IPS-18c (cell line): Measurements from ENCODE around the gene RNU4-1.
"Not testable (repeated sequence)": the region's sequence is repeated elsewhere in the genome, so short reads cannot be mapped to it uniquely, and the experiment has no call there.

Source experiments
- H3K4me3 ChIP-seq: 2 replicates; pipeline ENCODE4 v1.7.0; 2013; ENCODE audit warnings: low read depth, mild to moderate bottlenecking, low read length, moderate library complexity; ENCODE audit not compliant: insufficient read depth
- H3K9me3 ChIP-seq: one replicate; pipeline ENCODE4 v1.6.1; 2013; ENCODE audit warnings: mild to moderate bottlenecking, low read length, moderate library complexity; ENCODE audit not compliant: control insufficient read depth, insufficient read depth

Gene RNU4-1

GRCh38 chr12:120292661-120293531 is at the start of gene RNU4-1:
TSS of gene RNU4-1 (minus strand) at chr12:120293237.
- peaks cover 2% of the 10 kb centered on the region for H3K9me3 ChIP-seq
- H3K4me3 ChIP-seq, result peak within 1 kb of the TSS; percentile 65

DNA sequence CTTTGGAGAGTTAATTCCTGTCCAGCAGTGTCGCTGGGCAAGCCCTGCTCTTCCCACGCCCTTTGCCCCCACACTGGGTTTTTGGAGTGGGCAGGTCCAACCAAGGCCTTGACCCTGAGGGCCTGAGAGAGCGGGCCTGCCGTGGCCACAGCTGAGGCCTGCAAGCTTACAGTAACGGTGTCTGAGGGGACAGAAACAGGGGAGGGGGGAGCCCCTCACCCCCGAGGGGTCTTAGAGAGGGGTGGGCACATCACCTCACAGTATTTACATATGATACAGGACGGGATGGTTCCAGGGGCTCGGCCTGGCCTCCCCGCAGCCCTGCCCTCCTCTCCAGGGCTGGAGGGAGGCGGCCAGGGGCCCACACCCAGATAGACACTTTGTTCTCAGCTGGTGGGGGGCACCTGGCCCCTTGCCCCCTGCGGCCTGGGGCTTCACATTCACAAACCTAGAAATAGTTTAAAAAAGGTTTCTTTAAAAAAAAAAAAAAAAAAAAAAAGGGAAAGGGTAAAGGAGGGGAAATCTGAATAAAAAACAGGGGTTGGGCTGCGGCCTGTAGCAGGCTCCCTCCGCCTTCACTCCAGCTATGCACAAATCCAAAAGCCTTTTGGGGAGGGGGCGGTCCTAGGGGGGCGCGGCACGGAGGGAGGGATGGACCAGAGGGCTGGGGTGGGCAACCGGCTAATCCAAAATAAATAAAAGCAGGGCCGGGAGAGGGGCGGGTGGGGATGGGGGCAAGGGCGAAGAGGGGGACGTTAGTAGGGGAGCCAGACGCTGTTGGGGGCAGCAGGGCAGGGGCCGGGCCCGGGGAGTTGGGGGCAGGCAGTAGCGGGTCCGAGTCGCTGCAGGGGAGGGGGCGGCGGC is 49.4 kb upstream of the RNU4-1 start:
- peaks cover 7% of the 10 kb centered on the region for H3K9me3 ChIP-seq
- no peak overlapping the region for H3K4me3 ChIP-seq

GRCh38 chr12:120339256-120339655 is 46.2 kb upstream of the RNU4-1 start:
- Histone ChIP-seq H3K4me3 (no peak overlapping the region), H3K9me3 (peaks cover 11% of the 10 kb centered on the region)

DNA sequence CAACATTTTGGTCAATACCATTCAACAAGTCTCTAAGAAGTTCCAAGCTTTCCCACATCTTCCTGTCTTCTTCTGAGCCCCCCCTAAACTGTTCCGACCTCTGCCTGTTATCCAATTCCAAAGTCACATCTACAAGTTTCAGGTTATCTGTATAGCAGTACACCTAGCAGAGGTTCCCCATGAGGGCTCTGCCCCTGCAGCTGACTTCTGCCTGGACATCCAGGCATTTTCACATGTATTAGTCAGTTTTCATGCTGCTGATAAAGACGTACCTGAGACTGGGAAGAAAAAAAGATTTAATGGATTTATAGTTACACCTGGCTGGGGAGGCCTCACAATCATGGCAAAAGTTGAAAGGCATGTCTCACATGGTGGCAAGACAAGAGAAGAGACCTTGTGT is 44.7 kb upstream of the RNU4-1 start:
- peaks cover 11% of the 10 kb centered on the region for H3K9me3 ChIP-seq
- no peak overlapping the region for H3K4me3 ChIP-seq

GRCh38 chr12:120336392-120336791 is 43.4 kb upstream of the RNU4-1 start:
- not testable (repeated sequence) for H3K4me3 ChIP-seq
- peaks cover 11% of the 10 kb centered on the region for H3K9me3 ChIP-seq

- not testable (repeated sequence) for H3K4me3 ChIP-seq
- peaks cover 11% of the 10 kb centered on the region for H3K9me3 ChIP-seq
Measured at GRCh38 chr12:120335447-120335846, 42.4 kb upstream of the RNU4-1 start.

DNA sequence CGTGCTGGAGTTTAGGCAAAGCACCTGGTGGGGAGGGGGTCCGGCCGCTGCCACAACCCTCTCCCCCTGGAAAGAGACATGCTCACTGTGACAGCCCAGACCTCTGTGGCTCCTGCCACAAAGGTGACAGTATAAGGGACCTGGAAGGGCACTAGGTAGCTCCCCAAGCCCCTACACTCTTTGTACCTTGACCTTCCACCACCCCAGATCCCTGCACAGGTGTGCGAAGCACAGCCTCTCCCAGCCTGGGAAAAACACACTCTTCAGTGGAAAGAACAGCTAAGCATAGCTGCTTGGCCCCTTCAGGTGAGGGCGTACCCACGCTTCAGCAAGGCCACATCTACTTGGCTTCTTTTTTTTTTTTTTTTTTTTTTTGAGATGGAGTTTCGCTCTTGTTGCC is 39.5 kb upstream of the RNU4-1 start:
- Histone ChIP-seq H3K4me3 (no peak overlapping the region), H3K9me3 (peaks cover 5% of the 10 kb centered on the region)

DNA sequence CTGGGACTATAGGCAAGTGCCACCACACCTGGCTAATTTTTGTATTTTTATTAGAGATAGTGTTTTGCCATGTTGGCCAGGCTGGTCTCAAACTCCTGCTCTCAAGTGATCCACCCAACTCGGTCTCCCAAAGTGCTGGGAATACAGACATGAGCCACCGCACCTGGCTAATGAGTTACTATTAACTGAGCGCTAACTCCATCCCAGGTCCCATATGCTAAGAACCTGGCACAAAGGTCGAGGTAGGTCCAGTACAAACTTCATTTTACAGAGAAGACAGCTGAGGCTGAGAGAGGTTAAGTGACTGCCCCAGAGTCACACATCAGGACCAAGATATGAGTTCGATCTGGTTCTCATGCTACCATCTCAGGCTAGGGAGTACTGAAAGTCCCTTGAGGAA is 39.0 kb upstream of the RNU4-1 start:
- no peak overlapping the region for H3K4me3 ChIP-seq
- peaks cover 2% of the 10 kb centered on the region for H3K9me3 ChIP-seq

DNA sequence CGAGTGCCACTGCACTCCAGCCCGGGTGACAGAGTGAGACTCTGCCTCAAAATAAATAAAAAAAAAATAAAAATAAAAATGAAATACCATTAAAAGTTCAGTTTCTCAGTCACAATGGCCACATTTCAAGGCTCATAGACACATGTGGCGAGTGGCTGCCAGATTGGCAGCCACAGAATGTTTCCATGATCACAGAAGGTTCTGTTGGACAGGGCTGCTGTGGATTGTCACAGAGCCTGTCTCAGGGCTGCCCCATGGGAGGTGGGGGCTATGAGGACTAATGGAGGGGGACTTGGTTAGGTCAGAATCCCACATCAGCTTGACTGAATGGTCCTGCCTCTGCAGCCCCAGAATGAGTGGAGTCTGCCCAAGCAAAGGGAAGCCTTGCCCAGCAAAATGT is 38.4 kb upstream of the RNU4-1 start:
- Histone ChIP-seq H3K9me3 (no peaks in the 10 kb centered on the region), H3K4me3 (no peak overlapping the region)

DNA sequence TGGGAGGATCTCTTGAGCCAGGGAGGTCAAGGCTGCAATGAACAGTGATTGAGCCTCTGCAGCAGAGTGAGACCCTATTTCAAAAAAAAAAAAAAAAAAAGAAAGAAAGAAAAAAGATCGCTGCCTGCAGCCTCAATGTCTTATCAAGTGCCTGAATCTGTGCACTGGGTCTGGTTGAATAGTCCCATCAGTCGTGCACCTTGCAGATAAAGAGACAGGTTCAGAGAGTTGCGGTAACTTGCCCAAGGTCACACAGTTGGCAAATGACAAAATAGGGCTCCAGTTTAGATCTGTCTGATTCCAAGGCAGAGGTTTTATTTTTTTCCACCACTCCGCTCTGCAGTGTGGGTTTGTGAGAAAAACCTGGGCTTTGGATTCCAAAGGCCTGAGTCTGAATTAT is 35.2 kb upstream of the RNU4-1 start:
- no peak overlapping the region for H3K4me3 ChIP-seq
- H3K9me3 ChIP-seq, result no peaks in the 10 kb centered on the region

GRCh38 chr12:120327593-120327992 is 34.6 kb upstream of the RNU4-1 start, which contains the start of gene PLA2G1B:
TSS of gene PLA2G1B (minus strand) at chr12:120327779. CDS start at chr12:120327753, 26 bp downstream.
- H3K4me3 ChIP-seq, result no peak within 1 kb of the TSS
- H3K9me3 ChIP-seq, result no peaks in the 10 kb centered on the region

DNA sequence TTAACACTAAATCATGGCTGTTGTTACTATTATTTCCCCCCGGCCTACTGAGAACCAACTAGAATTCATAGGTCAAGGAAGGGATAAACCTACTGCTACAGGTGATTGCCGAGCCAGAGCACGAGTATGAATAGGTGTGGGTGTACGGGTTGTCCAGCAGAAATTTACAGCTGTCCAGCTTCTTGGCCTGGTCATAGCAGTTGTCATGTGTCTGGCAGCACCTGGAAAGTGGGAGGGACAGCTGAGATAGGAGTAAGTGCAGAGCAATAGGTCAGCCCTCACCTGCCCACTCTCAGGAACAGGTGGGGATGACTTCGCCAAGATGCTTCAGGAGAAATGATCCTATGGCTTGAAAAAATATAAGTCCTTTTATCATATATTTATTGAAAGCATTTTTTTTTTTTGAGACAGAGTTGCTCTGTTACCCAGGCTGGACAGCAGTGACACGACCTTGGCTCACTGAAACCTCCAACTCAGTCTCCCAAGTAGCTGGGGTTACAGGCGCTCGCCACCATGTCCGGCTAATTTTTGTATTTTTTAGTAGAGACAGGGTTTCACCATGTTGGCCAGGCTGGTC is 31.9 kb upstream of the RNU4-1 start:
- Histone ChIP-seq H3K9me3 (no peaks in the 10 kb centered on the region), H3K4me3 (no peak overlapping the region)

GRCh38 chr12:120323772-120324171 is 30.7 kb upstream of the RNU4-1 start:
- H3K9me3 ChIP-seq, result no peaks in the 10 kb centered on the region

DNA sequence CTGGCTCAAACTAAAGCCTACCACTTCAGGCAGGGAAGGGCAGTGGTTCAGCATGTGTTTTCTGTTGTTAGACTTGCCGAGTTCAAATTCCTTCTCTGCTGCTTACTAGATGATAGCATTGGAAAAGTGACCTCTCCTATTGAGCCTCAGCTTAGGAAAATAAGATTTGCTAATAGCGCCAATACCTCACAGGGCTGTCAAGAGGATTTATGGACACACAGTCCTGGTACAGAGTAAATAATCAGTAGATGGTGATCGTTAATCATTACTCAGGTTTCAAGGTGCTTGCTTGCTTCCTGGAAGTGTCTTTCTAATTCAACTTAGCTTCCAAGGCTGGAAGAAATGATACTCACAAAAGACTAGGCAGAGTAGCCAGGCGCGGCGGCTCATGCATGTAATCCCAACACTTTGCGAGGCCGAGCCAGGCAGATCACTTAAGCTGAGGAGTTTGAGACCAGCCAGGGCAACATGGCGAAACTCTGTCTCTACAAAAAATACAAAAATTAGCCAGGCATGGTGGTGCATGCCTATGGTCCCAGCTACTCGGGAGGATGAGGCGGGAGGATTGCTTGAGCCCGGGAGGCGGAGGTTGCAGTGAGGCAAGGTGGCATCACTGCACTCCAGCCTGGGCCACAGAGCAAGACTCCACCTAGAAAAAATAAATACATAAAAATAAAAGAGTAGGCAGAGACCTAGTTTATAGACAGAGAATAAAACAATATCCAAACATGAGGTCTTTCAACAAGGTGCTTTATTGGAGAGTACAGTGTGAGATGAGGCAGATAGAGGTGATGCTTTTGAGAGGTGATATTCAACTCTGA is 28.6 kb upstream of the RNU4-1 start:
- H3K9me3 ChIP-seq, result no peaks in the 10 kb centered on the region
- no peak overlapping the region for H3K4me3 ChIP-seq

More at GRCh38 chr12:120323772-120324171, 30.7 kb upstream of the RNU4-1 start:
- no peak overlapping the region for H3K4me3 ChIP-seq

- H3K9me3 ChIP-seq, result no peaks in the 10 kb centered on the region
- peak overlapping the region; percentile 64 for H3K4me3 ChIP-seq
Measured at GRCh38 chr12:120317224-120318105, 24.4 kb upstream of the RNU4-1 start.

- Histone ChIP-seq H3K9me3 (no peaks in the 10 kb centered on the region), H3K4me3 (peak overlapping the region; percentile 64)
Measured at GRCh38 chr12:120316798-120317223, 23.8 kb upstream of the RNU4-1 start.
